Spinal cord (tissue), 10 donors: ENCODE data around the gene UBQLN1. TPM values are rescaled to one million over a fixed set of nuclear protein-coding genes. Genes with fewer than 3 reads are reported as not detected.
A peak's percentile ranks its signal among the peaks of the same experiment; 100 is the strongest.
"Not testable (repeated sequence)": the region's sequence is repeated elsewhere in the genome, so short reads cannot be mapped to it uniquely, and the experiment has no call there.

ENCODE experiments used
- DNase-seq, 6 donors: peaks; one replicate each; pipeline versions ENCODE4 v3.0.0 to v3.0.0-alpha.2; 2013 to 2015; ENCODE audit warnings: low spot score in 6 of 6, low read depth in 4 of 6
- H3K27ac ChIP-seq: one replicate; pipeline ENCODE4 v1.5.1; 2013; ENCODE audit warnings: low read depth, low read length, control low read depth
- H3K27me3 ChIP-seq: one replicate; pipeline ENCODE4 v1.6.1; 2013; ENCODE audit warnings: low read length; ENCODE audit not compliant: control insufficient read depth, insufficient read depth
- H3K36me3 ChIP-seq: one replicate; pipeline ENCODE4 v1.6.1; 2013; ENCODE audit warnings: low read length; ENCODE audit not compliant: control insufficient read depth, insufficient read depth
- H3K4me1 ChIP-seq: one replicate; pipeline ENCODE4 v1.6.1; 2013; ENCODE audit warnings: low read length; ENCODE audit not compliant: control insufficient read depth, insufficient read depth
- H3K4me3 ChIP-seq: one replicate; pipeline ENCODE4 v1.5.1; 2013; ENCODE audit warnings: low read depth, low read length, control low read depth
- H3K9me3 ChIP-seq: one replicate; pipeline ENCODE4 v1.6.1; 2013; ENCODE audit warnings: low read length; ENCODE audit not compliant: control insufficient read depth, insufficient read depth
- WGBS: methylation state at CpG from one replicate; pipeline ENCODE4 v1.1.5; 2013; ENCODE audit warnings: missing lambda C conversion rate; ENCODE audit not compliant: insufficient coverage; 5-methylcytosine and 5-hydroxymethylcytosine counted together
- polyA plus RNA-seq, 2 donors: library from polyadenylated mRNA; unstranded; fragments of 120-200 nt; gene quantifications; one replicate each; pipeline ENCODE4 v1.2.1, GENCODE V29; 2013; ENCODE audit not compliant: insufficient read length in 2 of 2
- total RNA-seq, 2 donors: library from RNA; depleted of rRNA in 1 of 2; stranded (reverse); fragments of 120-200 nt in 1 of 2; fragments of >200 nt in 1 of 2; gene quantifications; one replicate each; pipeline versions ENCODE4 v1.2.3 to v1.2.4, GENCODE V29; 2013 to 2014
- donor health status: healthy.

Gene UBQLN1
- total and polyA plus RNA-seq, 4 donors, result 93.7 to 221 (median 120) TPM

DNA sequence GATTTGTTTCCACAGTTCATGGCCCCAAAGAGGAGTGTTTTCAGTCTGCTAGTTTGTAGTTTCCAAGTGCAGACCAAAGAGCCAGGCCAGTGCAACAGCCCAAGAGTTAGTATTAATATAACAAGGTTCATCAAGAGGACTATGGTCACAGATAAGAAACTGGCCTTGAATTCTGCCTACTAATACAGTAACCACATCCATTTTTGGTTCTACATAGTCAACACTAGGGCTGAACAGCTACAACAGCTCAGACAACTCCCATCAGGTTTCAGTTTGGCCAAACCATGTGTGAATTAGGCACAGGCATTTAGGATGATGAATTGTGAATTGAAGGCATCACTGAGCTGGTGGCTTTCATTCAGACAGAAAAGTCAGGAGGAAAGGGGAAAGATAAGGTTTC is 13.8 kb upstream of the UBQLN1 start:
- Histone ChIP-seq H3K27ac (no peak overlapping the region), H3K4me3 (no peak overlapping the region), H3K36me3 (no peaks in the 10 kb centered on the region), H3K4me1 (no peaks in the 10 kb centered on the region), H3K9me3 (peaks cover 2% of the 10 kb centered on the region), H3K27me3 (no peaks in the 10 kb centered on the region)
- no peak for DNase-seq

DNA sequence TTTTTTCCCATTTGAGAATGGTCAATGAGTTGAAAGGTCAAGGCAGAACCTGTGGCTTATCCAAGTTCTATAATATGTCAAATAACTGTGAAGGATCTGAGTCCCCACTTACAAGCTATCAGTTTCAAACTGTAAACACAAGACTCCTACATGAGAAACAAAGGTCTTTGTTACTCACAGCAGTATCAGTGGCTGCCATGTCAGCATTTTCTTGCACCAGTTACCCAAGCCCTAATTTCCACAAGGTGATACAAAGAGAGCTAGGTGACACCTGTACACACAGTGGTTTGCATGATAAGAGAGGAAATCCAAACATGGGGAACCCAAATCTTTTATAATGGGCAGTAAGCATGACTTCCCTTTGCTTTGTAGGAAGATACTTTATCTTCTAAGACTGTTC is 8.0 kb upstream of the UBQLN1 start:
- H3K4me3 ChIP-seq, result no peak overlapping the region
- H3K9me3 ChIP-seq, result no peaks in the 10 kb centered on the region
- H3K36me3 ChIP-seq, result no peaks in the 10 kb centered on the region
- H3K27me3 ChIP-seq, result no peaks in the 10 kb centered on the region
- DNase-seq, result no peak
- no peak overlapping the region for H3K27ac ChIP-seq
- H3K4me1 ChIP-seq, result no peaks in the 10 kb centered on the region

DNA sequence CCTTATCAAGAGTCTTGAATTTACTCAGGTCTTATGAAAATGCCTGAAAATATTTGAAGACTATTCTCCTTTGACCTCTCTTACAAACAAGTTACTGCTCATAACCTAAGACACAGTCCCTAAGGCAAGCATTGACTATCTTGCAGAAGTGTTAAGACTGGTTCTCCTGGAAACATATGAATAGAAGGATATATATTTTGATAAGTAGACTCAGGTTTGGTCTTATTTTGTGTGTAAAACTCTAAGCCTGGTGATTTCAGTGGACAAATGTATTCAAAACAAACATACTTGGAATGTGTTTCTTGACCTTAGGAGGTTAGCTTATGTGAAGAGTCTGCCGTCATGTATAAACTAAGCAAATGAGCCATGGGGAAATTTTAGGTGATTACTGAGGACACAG is 7.5 kb upstream of the UBQLN1 start:
- H3K27me3 ChIP-seq, result no peaks in the 10 kb centered on the region
- H3K36me3 ChIP-seq, result no peaks in the 10 kb centered on the region
- DNase-seq, result no peak
- no peak overlapping the region for H3K27ac ChIP-seq
- no peaks in the 10 kb centered on the region for H3K4me1 ChIP-seq
- no peaks in the 10 kb centered on the region for H3K9me3 ChIP-seq
- WGBS, result 86% methylated on average over 1 of the region's 1 CpG
- no peak overlapping the region for H3K4me3 ChIP-seq

DNA sequence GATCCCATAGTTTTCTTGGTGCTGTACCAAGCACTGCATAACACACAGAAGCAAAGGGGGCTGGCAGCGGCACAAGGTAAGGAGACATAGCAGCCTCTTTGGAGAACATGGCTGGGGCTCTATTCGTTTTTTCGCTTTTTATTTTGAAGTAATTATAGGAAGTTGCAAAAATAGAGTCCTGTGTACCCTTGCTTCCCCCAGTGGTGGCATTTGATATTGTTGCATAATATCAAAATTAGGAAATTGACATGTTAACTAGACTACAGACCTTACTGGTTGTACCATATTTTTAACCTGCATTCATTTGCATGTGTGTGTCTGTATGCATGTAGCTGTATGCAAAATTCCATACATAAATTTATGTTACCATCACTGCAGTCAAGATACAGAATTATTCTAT is 6.6 kb upstream of the UBQLN1 start:
- no peak overlapping the region for H3K27ac ChIP-seq
- no peaks in the 10 kb centered on the region for H3K4me1 ChIP-seq
- no peaks in the 10 kb centered on the region for H3K9me3 ChIP-seq
- no peak overlapping the region for H3K4me3 ChIP-seq
- no CpG with 5 or more reads among the region's 3 CpGs for WGBS
- H3K36me3 ChIP-seq, result no peaks in the 10 kb centered on the region
- H3K27me3 ChIP-seq, result no peaks in the 10 kb centered on the region
- DNase-seq, result peak in 1 of 6 donors; percentile 7

DNA sequence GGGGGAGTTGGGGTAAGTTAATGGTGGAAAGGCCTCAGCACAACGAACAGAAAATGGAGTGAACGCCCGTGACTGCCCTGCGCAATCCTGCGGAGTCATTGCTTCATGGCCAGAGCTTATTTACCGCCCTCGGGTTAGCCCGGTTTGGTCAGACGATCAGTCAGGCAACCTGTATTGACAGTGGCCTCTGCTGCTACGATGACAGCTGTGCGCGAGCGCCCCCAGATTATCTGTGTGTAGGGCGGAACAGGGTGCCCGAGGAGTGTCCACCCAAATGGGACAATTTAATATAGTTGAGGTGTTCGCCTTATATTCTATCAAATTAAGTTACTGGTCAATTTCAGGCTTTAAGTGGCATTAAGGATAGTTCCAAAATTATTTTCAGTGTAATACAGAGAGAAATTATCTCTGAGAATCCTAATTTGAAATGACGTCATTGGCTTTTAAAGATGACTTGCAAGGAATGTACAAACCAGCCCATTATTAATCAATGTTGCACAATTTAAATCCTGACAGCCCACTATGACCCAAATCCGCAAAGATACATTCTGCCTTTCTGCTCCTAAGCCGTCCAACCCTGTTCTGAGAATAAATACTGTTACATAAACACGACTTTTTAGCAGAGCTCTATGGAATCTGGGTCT is 879 bp upstream of the UBQLN1 start:
- H3K4me3 ChIP-seq, result peak overlapping the region; percentile 97
- H3K36me3 ChIP-seq, result no peaks in the 10 kb centered on the region
- H3K9me3 ChIP-seq, result peaks cover 3% of the 10 kb centered on the region
- peak overlapping the region; percentile 96 for H3K27ac ChIP-seq
- 20% methylated on average over 12 of the region's 20 CpGs for WGBS
- no peaks in the 10 kb centered on the region for H3K27me3 ChIP-seq
- peaks cover 4% of the 10 kb centered on the region for H3K4me1 ChIP-seq
- DNase-seq, result peak in 3 of 6 donors; percentile 48 to 91 (median 81)

DNA sequence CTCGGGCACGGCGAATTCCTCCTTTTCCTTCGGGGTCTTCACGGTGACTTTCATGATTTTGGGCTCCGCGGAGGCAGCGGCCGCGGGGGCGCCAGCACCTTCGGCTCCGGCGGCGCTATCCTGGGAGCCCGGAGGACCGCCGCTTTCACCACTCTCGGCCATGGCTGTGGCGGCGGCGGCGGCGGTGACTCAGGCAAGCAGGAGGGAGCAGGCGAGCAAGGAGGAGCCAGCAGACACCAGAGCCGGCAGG is 315 bp downstream of the UBQLN1 start:
- Histone ChIP-seq H3K36me3 (no peaks in the 10 kb centered on the region), H3K27ac (peak overlapping the region; percentile 96), H3K4me3 (peak overlapping the region; percentile 97), H3K9me3 (peaks cover 3% of the 10 kb centered on the region), H3K4me1 (peaks cover 4% of the 10 kb centered on the region), H3K27me3 (no peaks in the 10 kb centered on the region)
- DNase-seq, result peak in 1 of 6 donors; percentile 2
- WGBS, result 0% methylated on average over 26 of the region's 26 CpGs

DNA sequence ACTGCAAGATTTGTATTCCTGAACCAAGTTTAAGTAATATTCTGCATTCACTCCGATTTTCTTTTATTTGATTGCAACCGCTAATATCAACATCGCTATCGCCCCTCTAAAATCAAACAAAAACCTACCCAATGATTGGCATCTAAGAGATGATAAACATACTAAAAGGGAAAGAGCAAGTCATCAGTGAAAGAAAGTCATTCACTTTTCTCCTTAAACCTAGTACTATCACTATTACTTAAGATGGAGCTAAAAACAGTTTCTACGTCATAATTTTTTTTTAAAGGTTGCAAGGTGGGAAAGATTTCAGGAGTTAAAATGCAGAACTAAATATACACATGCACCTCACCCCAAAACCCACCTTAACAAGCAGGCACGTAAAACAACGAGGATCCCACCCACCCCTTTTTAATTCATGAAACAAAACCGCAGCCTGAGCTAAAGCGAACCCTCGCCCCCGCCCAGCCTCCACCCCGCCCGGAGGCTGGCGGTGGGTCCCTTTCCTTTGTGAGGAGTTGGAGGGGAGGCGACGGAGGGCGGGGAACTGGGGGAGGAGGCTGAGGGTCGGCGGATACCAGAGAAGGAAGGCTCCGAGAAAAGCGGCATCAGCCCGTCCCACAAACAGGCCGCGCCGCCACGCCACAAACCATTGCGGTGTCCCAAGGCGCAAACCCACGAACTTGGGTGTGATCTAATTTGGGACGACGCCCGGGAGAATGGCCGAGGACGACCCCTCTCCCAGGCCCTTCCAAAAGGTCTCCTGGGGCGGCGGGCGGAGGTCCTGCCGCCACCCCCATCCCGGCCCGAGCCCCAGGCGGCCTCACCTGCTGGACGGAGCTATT is 861 bp downstream of the UBQLN1 start:
- Histone ChIP-seq H3K27ac (peak overlapping the region; percentile 96), H3K4me3 (peak overlapping the region; percentile 97), H3K36me3 (no peaks in the 10 kb centered on the region), H3K4me1 (peaks cover 4% of the 10 kb centered on the region), H3K27me3 (no peaks in the 10 kb centered on the region), H3K9me3 (peaks cover 3% of the 10 kb centered on the region)
- peak in 5 of 6 donors; percentile 19 to 77 (median 26) for DNase-seq
- WGBS, result 0% methylated on average over 25 of the region's 42 CpGs

DNA sequence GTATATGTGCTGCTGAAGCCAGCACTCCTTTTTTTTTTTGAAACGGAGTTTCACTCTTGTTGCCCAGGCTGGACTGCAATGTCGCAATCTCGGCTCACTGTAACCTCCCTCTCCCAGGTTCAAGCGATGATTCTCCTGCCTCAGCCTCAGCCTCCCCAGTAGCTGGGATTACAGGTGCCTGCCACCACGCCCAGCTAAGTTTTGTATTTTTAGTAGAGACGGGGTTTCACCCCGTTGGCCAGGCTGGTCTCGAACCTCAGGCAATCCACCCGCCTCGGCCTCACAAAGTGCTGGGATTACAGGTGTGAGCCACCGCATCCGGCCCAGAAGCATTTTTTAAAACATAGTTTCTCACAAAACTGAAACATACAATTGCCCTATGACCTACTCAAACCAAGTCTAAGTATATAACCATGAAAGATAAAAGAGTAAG is 2.5 kb downstream of the UBQLN1 start:
- H3K4me1 ChIP-seq, H3K27me3 ChIP-seq, H3K4me3 ChIP-seq, H3K27ac ChIP-seq, H3K9me3 ChIP-seq, H3K36me3 ChIP-seq, DNase-seq: not testable (repeated sequence)
- 97% methylated on average over 6 of the region's 12 CpGs for WGBS

DNA sequence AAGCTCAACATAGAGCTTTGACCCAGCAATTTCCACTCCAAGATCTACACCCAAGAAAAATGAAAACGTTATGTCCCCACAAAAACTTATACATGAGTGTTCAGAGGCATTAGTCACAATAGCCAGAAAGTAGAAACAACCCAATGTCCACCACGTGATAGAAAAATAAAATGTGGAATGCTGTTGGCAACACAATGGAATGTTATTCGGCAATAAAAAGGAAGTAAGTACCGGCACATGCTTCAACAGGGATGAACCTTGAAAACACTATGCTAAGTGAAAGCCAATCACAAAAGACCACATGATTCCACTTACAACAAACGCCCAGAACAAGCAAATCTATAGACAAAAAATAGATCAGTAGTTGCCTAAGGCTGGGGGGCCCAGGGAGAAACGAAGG is 6.0 kb downstream of the UBQLN1 start:
- peaks cover 3% of the 10 kb centered on the region for H3K9me3 ChIP-seq
- DNase-seq, result no peak
- H3K4me3 ChIP-seq, result no peak overlapping the region
- H3K27ac ChIP-seq, result no peak overlapping the region
- no peaks in the 10 kb centered on the region for H3K4me1 ChIP-seq
- H3K27me3 ChIP-seq, result no peaks in the 10 kb centered on the region
- no peaks in the 10 kb centered on the region for H3K36me3 ChIP-seq
- WGBS, result 67% methylated on average over 1 of the region's 6 CpGs

DNA sequence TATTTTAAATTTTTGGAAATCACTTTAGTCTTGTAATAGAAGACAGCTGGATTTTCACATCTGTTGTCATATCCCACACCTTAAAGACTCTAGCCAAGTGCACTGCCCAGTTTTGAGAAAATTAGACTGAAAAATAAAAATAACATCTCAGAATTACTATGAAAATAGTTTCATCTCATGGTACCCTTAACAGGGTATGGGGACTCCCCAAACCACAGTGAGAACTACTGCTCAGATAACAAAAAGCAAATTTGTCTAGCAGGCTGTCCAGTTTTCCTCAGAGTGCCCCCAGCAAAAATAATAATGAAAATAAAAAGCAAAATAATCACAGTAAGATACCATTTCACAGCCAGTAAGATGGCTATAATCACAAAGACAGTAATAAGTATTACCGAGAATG is 6.5 kb downstream of the UBQLN1 start:
- no peak overlapping the region for H3K4me3 ChIP-seq
- no peak for DNase-seq
- H3K27ac ChIP-seq, result no peak overlapping the region
- H3K4me1 ChIP-seq, result no peaks in the 10 kb centered on the region
- no peaks in the 10 kb centered on the region for H3K27me3 ChIP-seq
- no CpG with 5 or more reads among the region's 1 CpG for WGBS
- H3K36me3 ChIP-seq, result no peaks in the 10 kb centered on the region
- H3K9me3 ChIP-seq, result peaks cover 3% of the 10 kb centered on the region
